ENCODE measurements around the gene MOCOS. TPM values are rescaled to one million over a fixed set of nuclear protein-coding genes. Genes with fewer than 3 reads are reported as not detected.
A peak's percentile ranks its signal among the peaks of the same experiment; 100 is the strongest.

MOCOS gene
- 0.11 TPM for polyA plus RNA-seq (2013, experiment 1 of 2)
- 0.10 TPM for polyA plus RNA-seq (2013, experiment 2 of 2)

GRCh38 chr18:36187193-36187825 lies at the start of gene MOCOS:
TSS of gene MOCOS (plus strand) at chr18:36187497. CDS start at chr18:36187540, 43 bp downstream.
- H3K4me1 ChIP-seq (ENCODE audit: control insufficient read depth, insufficient read depth, low read length, poor library complexity, severe bottlenecking): no peaks in the 10 kb centered on the region
- 1% methylated on average over 56 to 64 of the region's 66 CpGs for WGBS, 2 experiments (ENCODE audit: insufficient coverage in 2 of 2)
- peak within 1 kb of the TSS; percentile 52 for H3K4me3 ChIP-seq (ENCODE audit: extremely low read depth, insufficient read depth, low read length, poor library complexity, severe bottlenecking)
- H3K36me3 ChIP-seq (ENCODE audit: control insufficient read depth, insufficient read depth, low read length): no peaks in the 10 kb centered on the region
- no peaks in the 10 kb centered on the region for H3K9me3 ChIP-seq (ENCODE audit: control insufficient read depth, low read length)
- no peak within 1 kb of the TSS for H3K27ac ChIP-seq (ENCODE audit: low read depth, low read length, severe bottlenecking)

- Histone ChIP-seq H3K27ac (ENCODE audit: low read depth, low read length, severe bottlenecking) (no peak overlapping the region), H3K36me3 (ENCODE audit: control insufficient read depth, insufficient read depth, low read length) (peaks cover 68% of the 10 kb centered on the region), H3K9me3 (ENCODE audit: control insufficient read depth, low read length) (no peaks in the 10 kb centered on the region), H3K4me1 (ENCODE audit: control insufficient read depth, insufficient read depth, low read length, poor library complexity, severe bottlenecking) (no peaks in the 10 kb centered on the region), H3K4me3 (ENCODE audit: extremely low read depth, insufficient read depth, low read length, poor library complexity, severe bottlenecking) (no peak overlapping the region)
- WGBS, 2 experiments (ENCODE audit: insufficient coverage in 2 of 2): 84 to 94% methylated on average over 4 of the region's 5 CpGs
Measured at GRCh38 chr18:36139245-36139644, 48.1 kb upstream of the MOCOS start.

GRCh38 chr18:36141576-36141975 lies 45.7 kb upstream of the MOCOS start:
- 95 to 100% methylated on average over 2 of the region's 4 CpGs for WGBS, 2 experiments (ENCODE audit: insufficient coverage in 2 of 2)
- Histone ChIP-seq H3K36me3 (ENCODE audit: control insufficient read depth, insufficient read depth, low read length) (peaks cover 74% of the 10 kb centered on the region), H3K9me3 (ENCODE audit: control insufficient read depth, low read length) (no peaks in the 10 kb centered on the region), H3K4me1 (ENCODE audit: control insufficient read depth, insufficient read depth, low read length, poor library complexity, severe bottlenecking) (no peaks in the 10 kb centered on the region), H3K27ac (ENCODE audit: low read depth, low read length, severe bottlenecking) (no peak overlapping the region), H3K4me3 (ENCODE audit: extremely low read depth, insufficient read depth, low read length, poor library complexity, severe bottlenecking) (no peak overlapping the region)

GRCh38 chr18:36142751-36143150 lies 44.5 kb upstream of the MOCOS start:
- WGBS, 2 experiments (ENCODE audit: insufficient coverage in 2 of 2): 89 to 100% methylated on average over 1 of the region's 3 CpGs
- no peaks in the 10 kb centered on the region for H3K9me3 ChIP-seq (ENCODE audit: control insufficient read depth, low read length)
- H3K27ac ChIP-seq (ENCODE audit: low read depth, low read length, severe bottlenecking): no peak overlapping the region
- no peak overlapping the region for H3K4me3 ChIP-seq (ENCODE audit: extremely low read depth, insufficient read depth, low read length, poor library complexity, severe bottlenecking)
- peaks cover 78% of the 10 kb centered on the region for H3K36me3 ChIP-seq (ENCODE audit: control insufficient read depth, insufficient read depth, low read length)
- no peaks in the 10 kb centered on the region for H3K4me1 ChIP-seq (ENCODE audit: control insufficient read depth, insufficient read depth, low read length, poor library complexity, severe bottlenecking)

- H3K36me3 ChIP-seq (ENCODE audit: control insufficient read depth, insufficient read depth, low read length): peaks cover 78% of the 10 kb centered on the region
- no peak overlapping the region for H3K27ac ChIP-seq (ENCODE audit: low read depth, low read length, severe bottlenecking)
- no peak overlapping the region for H3K4me3 ChIP-seq (ENCODE audit: extremely low read depth, insufficient read depth, low read length, poor library complexity, severe bottlenecking)
- no peaks in the 10 kb centered on the region for H3K4me1 ChIP-seq (ENCODE audit: control insufficient read depth, insufficient read depth, low read length, poor library complexity, severe bottlenecking)
- no CpG with 5 or more reads among the region's 2 CpGs for WGBS, 2 experiments (ENCODE audit: insufficient coverage in 2 of 2)
- H3K9me3 ChIP-seq (ENCODE audit: control insufficient read depth, low read length): no peaks in the 10 kb centered on the region
Measured at GRCh38 chr18:36143391-36143790, 43.9 kb upstream of the MOCOS start.

DNA sequence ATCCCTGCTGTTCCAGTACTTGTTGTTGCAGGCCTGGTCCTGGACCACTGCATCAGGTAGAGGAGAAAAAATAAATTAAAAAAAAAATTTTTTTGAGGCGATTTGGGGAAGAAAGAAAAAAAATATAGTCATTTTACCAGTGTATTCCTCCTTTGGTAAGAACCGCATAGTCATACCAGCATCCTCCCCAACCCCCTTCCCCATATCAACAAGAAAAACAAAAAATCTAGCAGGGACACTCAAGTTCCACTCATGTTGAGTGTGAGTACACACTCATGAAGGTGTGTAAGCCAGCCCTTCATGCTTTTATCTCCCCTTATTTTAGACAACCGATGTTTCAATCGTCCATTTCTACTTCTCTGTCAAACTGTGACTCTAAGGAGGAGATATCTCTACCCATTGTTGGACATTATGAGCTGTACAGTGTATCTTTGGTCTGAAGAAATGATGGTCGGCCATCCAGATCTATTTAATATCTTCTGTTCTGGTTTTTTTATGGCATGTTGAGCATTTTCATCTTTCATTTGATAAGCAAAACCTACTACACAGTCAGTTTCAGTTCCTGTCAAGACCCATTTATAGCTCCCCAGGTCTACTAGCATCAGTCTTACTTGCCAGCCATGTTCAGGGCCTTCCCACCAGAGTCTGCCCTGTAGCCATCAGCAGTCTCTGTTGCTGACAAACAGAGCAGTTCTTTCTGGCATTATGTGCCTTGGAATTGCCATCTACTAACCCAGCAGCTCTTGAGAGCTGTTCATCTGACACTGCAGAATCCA lies 37.6 kb upstream of the MOCOS start:
- Histone ChIP-seq H3K36me3 (ENCODE audit: control insufficient read depth, insufficient read depth, low read length) (peaks cover 96% of the 10 kb centered on the region), H3K4me3 (ENCODE audit: extremely low read depth, insufficient read depth, low read length, poor library complexity, severe bottlenecking) (no peak overlapping the region), H3K27ac (ENCODE audit: low read depth, low read length, severe bottlenecking) (no peak overlapping the region), H3K4me1 (ENCODE audit: control insufficient read depth, insufficient read depth, low read length, poor library complexity, severe bottlenecking) (no peaks in the 10 kb centered on the region), H3K9me3 (ENCODE audit: control insufficient read depth, low read length) (no peaks in the 10 kb centered on the region)
- no CpG with 5 or more reads among the region's 5 CpGs for WGBS, 2 experiments (ENCODE audit: insufficient coverage in 2 of 2)

DNA sequence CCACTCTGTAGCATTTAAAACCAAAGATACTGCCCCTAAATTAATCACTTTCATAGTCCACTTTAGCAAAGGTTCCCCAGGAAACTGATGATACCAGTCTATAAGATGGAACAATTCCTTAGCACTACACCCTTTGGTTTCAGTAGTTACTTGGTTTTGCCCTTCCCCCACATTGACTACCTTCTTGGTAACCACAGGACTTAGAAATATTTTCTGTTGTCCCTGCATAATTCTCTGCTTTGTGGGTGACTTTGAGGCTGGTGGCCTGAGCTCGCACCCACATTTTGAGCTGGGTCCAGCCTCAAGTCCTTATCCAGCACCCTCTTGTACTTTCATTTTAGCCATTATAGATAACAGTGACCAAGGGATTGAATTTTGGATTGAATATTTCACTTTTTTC lies 34.5 kb upstream of the MOCOS start:
- Histone ChIP-seq H3K4me3 (ENCODE audit: extremely low read depth, insufficient read depth, low read length, poor library complexity, severe bottlenecking) (no peak overlapping the region), H3K36me3 (ENCODE audit: control insufficient read depth, insufficient read depth, low read length) (peaks cover 86% of the 10 kb centered on the region), H3K4me1 (ENCODE audit: control insufficient read depth, insufficient read depth, low read length, poor library complexity, severe bottlenecking) (no peaks in the 10 kb centered on the region), H3K9me3 (ENCODE audit: control insufficient read depth, low read length) (no peaks in the 10 kb centered on the region), H3K27ac (ENCODE audit: low read depth, low read length, severe bottlenecking) (no peak overlapping the region)
- WGBS, 2 experiments (ENCODE audit: insufficient coverage in 2 of 2): no CpG with 5 or more reads among the region's 1 CpG

GRCh38 chr18:36153203-36153602 lies 34.1 kb upstream of the MOCOS start:
- Histone ChIP-seq H3K9me3 (ENCODE audit: control insufficient read depth, low read length) (no peaks in the 10 kb centered on the region), H3K27ac (ENCODE audit: low read depth, low read length, severe bottlenecking) (no peak overlapping the region), H3K4me3 (ENCODE audit: extremely low read depth, insufficient read depth, low read length, poor library complexity, severe bottlenecking) (no peak overlapping the region), H3K4me1 (ENCODE audit: control insufficient read depth, insufficient read depth, low read length, poor library complexity, severe bottlenecking) (no peaks in the 10 kb centered on the region), H3K36me3 (ENCODE audit: control insufficient read depth, insufficient read depth, low read length) (peaks cover 82% of the 10 kb centered on the region)
- 95 to 100% methylated on average over 2 to 3 of the region's 4 CpGs for WGBS, 2 experiments (ENCODE audit: insufficient coverage in 2 of 2)

- Histone ChIP-seq H3K4me1 (ENCODE audit: control insufficient read depth, insufficient read depth, low read length, poor library complexity, severe bottlenecking) (no peaks in the 10 kb centered on the region), H3K27ac (ENCODE audit: low read depth, low read length, severe bottlenecking) (no peak overlapping the region), H3K4me3 (ENCODE audit: extremely low read depth, insufficient read depth, low read length, poor library complexity, severe bottlenecking) (no peak overlapping the region), H3K9me3 (ENCODE audit: control insufficient read depth, low read length) (no peaks in the 10 kb centered on the region), H3K36me3 (ENCODE audit: control insufficient read depth, insufficient read depth, low read length) (peaks cover 76% of the 10 kb centered on the region)
- 100% methylated on average over 1 of the region's 2 CpGs; no CpG with 5 or more reads in 1 of the 2 experiments for WGBS, 2 experiments (ENCODE audit: insufficient coverage in 2 of 2)
Measured at GRCh38 chr18:36153771-36154170, 33.5 kb upstream of the MOCOS start.

- Histone ChIP-seq H3K27ac (ENCODE audit: low read depth, low read length, severe bottlenecking) (no peak overlapping the region), H3K9me3 (ENCODE audit: control insufficient read depth, low read length) (no peaks in the 10 kb centered on the region), H3K36me3 (ENCODE audit: control insufficient read depth, insufficient read depth, low read length) (peaks cover 75% of the 10 kb centered on the region), H3K4me1 (ENCODE audit: control insufficient read depth, insufficient read depth, low read length, poor library complexity, severe bottlenecking) (no peaks in the 10 kb centered on the region), H3K4me3 (ENCODE audit: extremely low read depth, insufficient read depth, low read length, poor library complexity, severe bottlenecking) (no peak overlapping the region)
- WGBS, 2 experiments (ENCODE audit: insufficient coverage in 2 of 2): 95 to 96% methylated on average over 5 to 7 of the region's 7 CpGs
Measured at GRCh38 chr18:36155851-36156757, 31.2 kb upstream of the MOCOS start.

All from mesodermal cell (in vitro differentiated cells).